Fibroblast of villous mesenchyme (primary cell): Measurements from ENCODE around the gene POLG. TPM values are rescaled to one million over a fixed set of nuclear protein-coding genes. Genes with fewer than 3 reads are reported as not detected.

Experiments used
- DNase-seq: peaks from one replicate; pipeline ENCODE4 v3.0.0-alpha.2; 2010; ENCODE audit warnings: low read depth
- H3K4me3 ChIP-seq: 2 replicates; pipeline ENCODE4 v1.5.1; 2011; ENCODE audit warnings: low read depth, mild to moderate bottlenecking, low read length
- total RNA-seq: library from RNA; depleted of rRNA; stranded (reverse); fragments of >200 nt; gene quantifications from 2 replicates; pipeline ENCODE4 v1.2.3, GENCODE V29; 2012
- TF ChIP-seq, protein P1 (sequence below): IDR thresholded peaks from 2 replicates; pipeline ENCODE4 v1.5.1; 2012; ENCODE audit warnings: low read depth, mild to moderate bottlenecking, low read length; ENCODE audit not compliant: insufficient read depth

Gene POLG
- total RNA-seq, 1 donor: 79.5 TPM

DNA sequence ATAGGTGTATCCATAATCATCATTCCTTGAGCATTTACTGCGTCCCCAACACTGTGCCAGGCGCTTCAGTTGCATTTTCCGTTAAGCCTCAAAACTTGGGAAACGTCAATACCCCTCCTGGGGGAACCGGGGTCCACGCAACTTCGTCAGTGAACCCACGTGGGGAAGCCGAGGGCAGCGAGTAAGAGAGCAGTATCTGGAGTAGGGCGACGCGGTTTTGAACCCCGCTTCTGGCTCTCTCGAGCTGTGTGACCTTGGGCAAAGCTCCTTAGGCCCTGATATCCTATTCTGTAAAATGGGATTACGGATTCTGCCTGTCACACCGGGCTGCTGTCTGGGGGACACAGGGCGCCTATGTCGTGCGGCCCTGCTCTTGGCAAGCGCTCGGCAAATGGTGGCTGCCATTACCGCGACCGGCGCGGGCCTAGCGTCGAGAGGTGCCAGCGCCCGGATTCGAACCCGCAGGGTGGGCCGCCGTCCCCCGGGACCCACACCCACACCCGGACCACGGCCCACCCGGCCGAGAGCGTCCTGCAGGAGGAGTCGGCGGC, 590 bp downstream of the POLG start:
- no peak for DNase-seq
- TF ChIP-seq, protein P1, sequence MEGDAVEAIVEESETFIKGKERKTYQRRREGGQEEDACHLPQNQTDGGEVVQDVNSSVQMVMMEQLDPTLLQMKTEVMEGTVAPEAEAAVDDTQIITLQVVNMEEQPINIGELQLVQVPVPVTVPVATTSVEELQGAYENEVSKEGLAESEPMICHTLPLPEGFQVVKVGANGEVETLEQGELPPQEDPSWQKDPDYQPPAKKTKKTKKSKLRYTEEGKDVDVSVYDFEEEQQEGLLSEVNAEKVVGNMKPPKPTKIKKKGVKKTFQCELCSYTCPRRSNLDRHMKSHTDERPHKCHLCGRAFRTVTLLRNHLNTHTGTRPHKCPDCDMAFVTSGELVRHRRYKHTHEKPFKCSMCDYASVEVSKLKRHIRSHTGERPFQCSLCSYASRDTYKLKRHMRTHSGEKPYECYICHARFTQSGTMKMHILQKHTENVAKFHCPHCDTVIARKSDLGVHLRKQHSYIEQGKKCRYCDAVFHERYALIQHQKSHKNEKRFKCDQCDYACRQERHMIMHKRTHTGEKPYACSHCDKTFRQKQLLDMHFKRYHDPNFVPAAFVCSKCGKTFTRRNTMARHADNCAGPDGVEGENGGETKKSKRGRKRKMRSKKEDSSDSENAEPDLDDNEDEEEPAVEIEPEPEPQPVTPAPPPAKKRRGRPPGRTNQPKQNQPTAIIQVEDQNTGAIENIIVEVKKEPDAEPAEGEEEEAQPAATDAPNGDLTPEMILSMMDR: no peak

DNA sequence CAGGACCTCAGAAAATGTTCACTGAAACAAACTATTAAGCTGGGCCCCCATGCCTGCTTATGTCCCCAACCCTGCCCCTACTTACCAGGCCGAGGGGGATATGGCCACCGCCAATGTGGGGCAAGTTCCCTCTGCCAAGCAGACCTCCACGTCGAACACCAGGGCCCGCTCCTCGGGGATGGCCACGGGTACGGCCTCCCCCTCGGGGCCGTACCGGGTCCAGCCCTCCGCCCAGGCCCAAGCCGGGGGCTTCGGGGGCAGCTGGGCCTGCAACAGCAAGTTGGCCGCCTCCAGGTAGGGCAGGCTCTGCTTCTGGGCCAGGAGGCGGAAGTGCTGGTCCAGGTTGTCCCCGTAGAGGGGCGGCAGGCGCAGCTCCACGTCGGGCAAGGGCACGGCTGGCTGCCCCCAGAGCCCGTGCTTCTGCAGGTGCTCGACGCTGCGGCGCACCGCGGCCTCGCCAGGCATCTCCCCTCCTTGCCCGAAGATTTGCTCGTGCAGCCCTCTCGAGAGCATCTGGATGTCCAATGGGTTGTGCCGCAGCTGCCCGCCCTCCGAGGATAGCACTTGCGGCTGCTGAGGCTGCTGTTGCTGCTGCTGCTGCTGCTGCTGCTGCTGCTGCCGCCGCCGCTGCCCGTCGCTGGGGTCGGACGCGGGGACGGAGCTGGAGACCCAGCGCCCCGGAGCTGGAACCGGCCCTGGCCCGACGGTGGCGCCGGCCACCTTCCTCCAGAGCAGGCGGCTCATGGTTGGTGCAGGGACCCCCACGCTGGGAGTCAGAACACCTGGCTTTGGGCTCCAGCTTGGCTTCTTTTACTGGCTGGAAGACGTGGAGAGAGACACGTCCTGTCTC, 1.4 kb downstream of the POLG start:
- DNase-seq: no peak
- H3K4me3 ChIP-seq: peak overlapping the region; percentile 87
- TF ChIP-seq, protein P1: no peak

More for the DNA sequence above, 590 bp downstream of the POLG start:
- H3K4me3 ChIP-seq: peak overlapping the region; percentile 87

DNA sequence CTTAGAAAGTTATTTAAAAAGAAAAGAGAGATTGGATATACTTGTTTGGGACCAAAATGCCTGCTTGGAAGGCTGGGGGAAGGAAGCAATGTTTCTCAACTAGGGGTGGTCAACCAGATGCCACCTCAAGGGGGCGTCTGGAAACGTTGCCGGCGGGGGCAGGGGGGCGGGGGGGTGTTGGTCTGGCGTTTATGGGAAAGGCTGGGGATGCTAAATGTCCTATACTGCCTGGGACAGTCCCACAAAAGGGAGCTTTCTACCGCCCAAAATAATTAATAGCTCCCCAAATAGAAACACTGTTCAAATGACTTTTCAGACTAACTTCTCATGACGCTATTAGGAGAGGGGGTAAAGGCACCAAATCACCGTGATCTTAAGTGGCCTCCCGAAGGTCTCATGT, 2.2 kb downstream of the POLG start:
- TF ChIP-seq, protein P1: peak; percentile 37
- H3K4me3 ChIP-seq: peak overlapping the region; percentile 87
- peak; percentile 31 for DNase-seq

DNA sequence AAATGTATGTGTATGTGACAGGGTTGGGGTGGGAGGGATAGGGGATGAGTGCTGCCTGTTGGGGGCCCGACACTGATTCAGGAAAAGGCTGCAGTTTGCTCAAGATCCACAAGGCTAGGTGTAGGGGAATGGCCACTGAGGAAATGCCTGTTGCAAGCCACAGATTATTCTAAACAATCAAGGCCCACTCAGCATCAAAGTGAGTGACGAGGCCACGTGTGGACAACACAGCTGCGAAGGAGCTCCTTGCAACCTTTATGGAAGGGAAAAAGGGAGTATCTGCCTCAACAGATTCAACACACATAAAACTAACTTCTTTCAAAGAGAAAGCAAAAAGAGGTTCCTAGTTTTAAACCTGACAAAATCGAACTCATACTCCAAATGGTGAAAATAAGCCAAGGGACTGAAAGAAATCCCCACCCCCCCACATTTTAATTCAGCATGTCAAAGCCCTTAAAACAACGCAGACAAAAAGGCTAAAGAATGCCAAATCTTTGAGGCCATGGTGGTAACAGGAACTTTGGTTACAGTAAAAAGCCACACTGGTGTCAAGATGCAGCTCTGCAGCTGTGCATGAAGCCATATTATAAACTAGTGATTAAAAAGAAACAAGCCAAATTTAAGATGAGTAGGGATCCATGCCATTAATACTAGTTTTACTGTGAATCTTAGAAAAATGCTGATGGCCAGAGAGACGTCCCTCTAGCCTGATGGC, 3.6 kb downstream of the POLG start:
- TF ChIP-seq, protein P1: no peak
- no peak for DNase-seq
- no peak overlapping the region for H3K4me3 ChIP-seq

DNA sequence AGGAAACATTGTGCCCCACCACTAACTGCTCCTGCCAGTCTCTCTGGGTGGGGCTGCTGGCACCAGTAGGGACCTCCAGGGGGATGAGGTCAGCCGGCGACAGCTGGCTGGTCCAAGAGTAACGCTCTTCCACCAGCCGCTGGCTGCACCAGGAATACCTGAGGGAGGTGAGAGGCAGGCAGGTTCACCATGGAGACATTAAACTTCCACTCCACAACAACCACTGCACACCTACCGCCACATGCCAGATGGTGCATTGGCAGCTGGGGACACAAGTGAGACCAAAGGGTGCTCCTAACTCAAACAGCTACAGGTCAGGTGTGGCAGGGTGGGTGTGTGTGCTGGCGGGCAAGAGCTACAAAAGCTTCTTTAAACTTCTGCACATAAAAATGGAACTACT, 4.5 kb downstream of the POLG start:
- TF ChIP-seq, protein P1: no peak
- no peak overlapping the region for H3K4me3 ChIP-seq
- no peak for DNase-seq

DNA sequence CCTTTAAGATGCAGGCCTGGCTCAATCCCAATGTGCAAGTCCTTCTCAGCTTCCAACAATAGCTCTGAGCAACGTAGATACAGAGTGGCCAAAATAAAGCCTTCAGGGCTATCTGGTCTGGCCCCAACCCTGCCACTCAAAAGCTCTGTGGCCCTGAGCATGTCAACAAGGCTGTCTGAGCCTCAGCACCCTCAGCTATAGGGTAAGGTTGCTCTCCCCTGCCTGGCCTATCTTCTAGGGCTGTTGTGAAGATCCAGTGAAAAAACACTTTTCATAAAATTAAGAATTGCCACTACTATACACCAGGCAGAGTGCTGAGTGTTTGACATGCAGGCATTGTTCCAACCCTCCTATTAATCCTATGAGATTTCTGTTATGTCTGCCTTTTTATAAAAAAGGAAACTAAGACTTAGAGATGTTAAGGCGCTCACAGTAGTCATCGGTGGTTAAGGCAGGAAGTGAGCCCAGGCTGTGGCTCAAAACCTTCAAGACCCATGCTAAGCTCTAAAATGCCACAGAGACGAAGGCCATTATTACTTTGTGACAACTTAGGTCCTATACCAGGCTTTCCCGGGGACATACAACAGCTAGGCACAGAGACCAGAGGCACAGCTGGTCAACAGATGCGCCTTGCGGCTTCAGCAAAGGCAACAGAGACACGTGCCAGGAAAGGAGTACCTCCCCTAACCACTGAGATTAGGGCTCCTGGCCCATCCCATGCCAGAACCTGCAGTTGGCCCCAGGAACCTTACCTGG, 5.1 kb downstream of the POLG start:
- no peak overlapping the region for H3K4me3 ChIP-seq
- no peak for DNase-seq

More for the DNA sequence above, 5.1 kb downstream of the POLG start:
- TF ChIP-seq, protein P1: no peak
